ENCODE results near the gene C2CD4A. TPM values are rescaled to one million over a fixed set of nuclear protein-coding genes. Genes with fewer than 3 reads are reported as not detected.

Gene C2CD4A
- total RNA-seq, 1 donor from 2014 or later: 0.14 TPM

DNA sequence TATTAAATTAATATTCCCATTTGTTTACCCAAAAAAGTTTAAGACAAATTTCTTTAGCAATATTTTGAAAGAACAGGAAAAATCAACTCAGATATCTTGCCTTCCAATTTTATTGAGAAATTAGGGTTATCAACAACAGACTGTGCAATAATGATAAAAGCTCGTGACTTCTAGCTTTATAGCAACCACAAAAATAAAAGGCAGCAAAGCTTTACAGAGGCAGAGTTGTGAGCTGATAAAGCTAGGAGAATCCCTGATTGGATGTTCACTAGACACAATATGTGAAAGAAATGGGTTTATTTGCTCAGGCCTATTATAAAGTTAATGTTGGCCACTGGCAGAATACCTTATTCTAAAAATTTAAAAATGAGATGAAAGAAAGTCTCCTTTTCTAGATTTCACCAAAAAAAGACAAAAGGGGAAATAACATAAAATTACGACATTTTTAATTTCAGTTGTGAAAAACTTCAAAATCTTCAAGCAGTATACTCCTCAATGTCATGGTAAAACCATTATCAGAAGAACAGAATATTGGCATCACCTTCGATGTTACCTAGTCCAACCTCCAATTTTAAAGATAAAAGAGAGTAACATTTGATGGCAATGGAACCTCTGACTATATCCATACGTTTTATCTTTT, 9.3 kb upstream of the C2CD4A start:
- TF ChIP-seq, protein P1, sequence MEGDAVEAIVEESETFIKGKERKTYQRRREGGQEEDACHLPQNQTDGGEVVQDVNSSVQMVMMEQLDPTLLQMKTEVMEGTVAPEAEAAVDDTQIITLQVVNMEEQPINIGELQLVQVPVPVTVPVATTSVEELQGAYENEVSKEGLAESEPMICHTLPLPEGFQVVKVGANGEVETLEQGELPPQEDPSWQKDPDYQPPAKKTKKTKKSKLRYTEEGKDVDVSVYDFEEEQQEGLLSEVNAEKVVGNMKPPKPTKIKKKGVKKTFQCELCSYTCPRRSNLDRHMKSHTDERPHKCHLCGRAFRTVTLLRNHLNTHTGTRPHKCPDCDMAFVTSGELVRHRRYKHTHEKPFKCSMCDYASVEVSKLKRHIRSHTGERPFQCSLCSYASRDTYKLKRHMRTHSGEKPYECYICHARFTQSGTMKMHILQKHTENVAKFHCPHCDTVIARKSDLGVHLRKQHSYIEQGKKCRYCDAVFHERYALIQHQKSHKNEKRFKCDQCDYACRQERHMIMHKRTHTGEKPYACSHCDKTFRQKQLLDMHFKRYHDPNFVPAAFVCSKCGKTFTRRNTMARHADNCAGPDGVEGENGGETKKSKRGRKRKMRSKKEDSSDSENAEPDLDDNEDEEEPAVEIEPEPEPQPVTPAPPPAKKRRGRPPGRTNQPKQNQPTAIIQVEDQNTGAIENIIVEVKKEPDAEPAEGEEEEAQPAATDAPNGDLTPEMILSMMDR (IDR thresholded peaks at IDR 0.05): no peak
- Histone ChIP-seq H3K27me3 (no peaks in the 10 kb centered on the region), H3K4me3 (no peak overlapping the region), H3K9me3 (no peaks in the 10 kb centered on the region), H3K36me3 (no peaks in the 10 kb centered on the region), H3K27ac (no peak overlapping the region), H3K4me1 (peaks cover 44% of the 10 kb centered on the region)
- DNase-seq: no peak
- ATAC-seq: no peak
- intact Hi-C loops (cut with DNase I): no loop called here

DNA sequence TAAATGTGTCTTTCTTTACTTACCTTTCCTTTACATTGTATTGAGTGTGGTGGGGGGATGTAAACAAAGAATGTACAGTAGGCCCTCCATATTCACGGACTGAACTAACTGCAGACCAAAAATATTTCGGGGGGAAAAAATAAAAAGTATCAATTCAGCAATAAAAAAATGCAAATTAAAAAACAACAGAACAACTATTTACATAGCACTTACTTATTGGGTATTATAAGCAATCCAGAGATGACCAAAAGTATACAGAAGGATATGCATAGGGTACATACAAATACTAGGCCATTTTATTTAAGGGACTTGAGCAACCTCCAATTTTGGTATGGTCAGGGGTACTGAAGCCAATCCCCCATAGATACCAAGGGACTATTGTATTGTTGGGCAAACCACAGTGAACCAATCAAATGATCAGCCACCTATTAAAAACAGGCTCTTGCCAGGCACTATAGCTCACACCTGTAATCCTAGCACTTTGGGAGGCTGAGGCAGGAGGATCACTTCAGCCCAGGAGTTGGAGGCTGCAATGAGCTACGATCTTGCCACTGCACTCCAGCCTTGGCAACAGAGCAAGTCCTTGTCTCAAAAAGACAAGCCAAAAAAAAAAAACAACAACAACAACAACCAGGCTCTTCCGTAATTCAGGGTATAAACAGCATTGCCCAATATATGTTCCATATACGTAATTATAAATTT, 8.3 kb upstream of the C2CD4A start:
- H3K9me3 ChIP-seq: no peaks in the 10 kb centered on the region
- H3K36me3 ChIP-seq: no peaks in the 10 kb centered on the region
- ATAC-seq: no peak
- no peak overlapping the region for H3K27ac ChIP-seq
- TF ChIP-seq, protein P1 (IDR thresholded peaks at IDR 0.05): no peak
- intact Hi-C loops (cut with DNase I): no loop called here
- H3K27me3 ChIP-seq: no peaks in the 10 kb centered on the region
- H3K4me1 ChIP-seq: peaks cover 35% of the 10 kb centered on the region
- no peak for DNase-seq
- peak overlapping the region; percentile 98 for H3K4me3 ChIP-seq

DNA sequence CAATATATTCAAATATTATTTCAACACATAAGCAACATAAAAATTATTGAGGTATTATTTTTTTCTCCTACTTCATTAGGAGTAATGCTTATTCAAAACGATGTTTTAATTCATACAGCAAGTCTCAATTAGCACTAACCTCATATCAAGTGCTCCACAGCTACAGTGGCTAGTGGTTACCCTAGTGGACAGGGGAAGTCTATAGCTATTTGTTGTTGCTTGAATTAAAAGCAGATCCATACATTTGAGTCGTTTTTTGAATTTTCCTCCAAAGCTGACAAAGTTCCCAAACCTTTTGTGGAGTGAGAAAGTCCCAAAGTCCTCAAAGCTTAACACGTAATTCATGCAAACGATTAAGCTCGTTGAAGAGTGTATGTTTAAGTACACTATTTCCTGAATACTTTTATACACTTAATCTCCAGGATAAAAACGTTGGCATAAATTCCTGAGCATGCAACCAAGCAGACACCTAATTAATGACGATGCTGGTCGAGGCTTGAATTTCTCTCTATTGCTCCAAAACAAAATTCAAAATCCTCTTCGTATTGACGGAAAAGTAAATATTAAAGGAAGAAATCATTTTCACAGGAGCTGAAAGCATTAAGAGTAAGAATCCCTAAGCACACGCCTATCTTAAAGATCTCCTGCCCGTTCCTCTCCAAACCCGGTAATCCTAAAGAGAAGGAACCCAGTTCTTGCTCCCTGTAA, 7.5 kb upstream of the C2CD4A start:
- Histone ChIP-seq H3K4me1 (peaks cover 34% of the 10 kb centered on the region), H3K36me3 (no peaks in the 10 kb centered on the region), H3K27ac (peak overlapping the region; percentile 97), H3K4me3 (peak overlapping the region; percentile 98), H3K27me3 (no peaks in the 10 kb centered on the region), H3K9me3 (no peaks in the 10 kb centered on the region)
- intact Hi-C loops (cut with DNase I): no loop called here
- TF ChIP-seq, protein P1 (IDR thresholded peaks at IDR 0.05): peak; percentile 6
- ATAC-seq: no peak
- no peak for DNase-seq

DNA sequence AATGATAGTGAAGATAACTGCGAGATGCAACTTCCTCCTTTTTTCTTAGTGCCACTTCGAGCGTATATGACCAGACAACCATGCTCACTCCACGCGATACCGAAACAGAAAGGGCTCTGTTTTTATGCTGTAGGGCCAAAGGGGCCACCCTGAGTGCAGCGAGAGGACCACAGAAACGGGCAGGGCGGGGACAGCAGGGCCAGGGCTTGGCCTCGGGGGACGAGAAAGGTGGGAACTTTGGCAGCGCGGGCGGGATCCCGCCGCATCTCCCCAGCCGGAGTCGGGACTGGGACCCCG, 7.0 kb upstream of the C2CD4A start:
- Histone ChIP-seq H3K27ac (peak overlapping the region; percentile 97), H3K36me3 (no peaks in the 10 kb centered on the region), H3K4me3 (peak overlapping the region; percentile 98), H3K9me3 (no peaks in the 10 kb centered on the region), H3K4me1 (peaks cover 29% of the 10 kb centered on the region), H3K27me3 (no peaks in the 10 kb centered on the region)
- intact Hi-C loops (cut with DNase I): no loop called here
- ATAC-seq (peak; percentile 75), DNase-seq (peak; percentile 80)
- TF ChIP-seq, protein P1 (IDR thresholded peaks at IDR 0.05): no peak

DNA sequence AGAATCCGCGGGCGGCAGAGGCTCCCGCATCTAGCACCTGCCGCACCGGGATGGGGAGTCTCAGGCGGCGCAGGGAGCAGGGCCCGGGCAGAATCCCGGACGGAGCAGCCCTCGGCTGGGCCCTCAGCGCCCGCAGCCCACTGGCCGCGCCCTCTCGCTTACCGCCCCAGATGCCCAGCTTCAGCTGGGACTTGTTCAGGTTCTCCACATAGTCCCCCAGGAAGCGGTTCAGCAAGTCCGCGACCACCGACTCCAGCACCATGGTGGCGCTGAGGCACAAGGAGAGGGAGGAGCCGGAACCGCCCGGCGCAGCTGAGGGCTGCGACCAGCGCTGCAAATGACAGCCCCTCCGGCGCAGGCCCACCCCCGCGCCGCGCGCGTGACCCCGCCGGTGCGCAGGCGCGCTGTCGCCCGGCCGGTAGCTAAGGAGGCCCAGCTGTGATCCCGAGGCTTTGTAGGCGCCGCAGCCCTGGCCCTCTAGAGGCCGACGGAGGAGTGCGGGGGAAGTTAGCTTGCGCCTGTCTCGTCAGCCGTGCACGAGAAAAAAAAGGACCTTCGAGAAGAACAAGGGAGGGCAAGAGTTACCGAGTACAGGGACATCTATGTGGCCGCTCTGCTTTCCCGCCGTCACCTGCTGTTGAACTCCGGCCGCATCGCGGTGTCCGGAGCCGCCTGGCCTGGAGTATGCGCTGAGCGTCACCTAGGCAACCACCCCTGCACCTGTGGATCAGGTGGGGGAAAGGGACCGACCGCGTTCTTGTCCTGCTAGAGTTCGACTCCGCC, 6.5 kb upstream of the C2CD4A start, which contains the start of gene VPS13C:
Gene VPS13C (minus strand): TSS at position 335 of the 783 bp plus-strand sequence. CDS start 73 bp downstream, at position 262.
- Histone ChIP-seq H3K27me3 (no peaks in the 10 kb centered on the region), H3K4me3 (peak within 1 kb of the TSS; percentile 98), H3K27ac (peak within 1 kb of the TSS; percentile 97), H3K4me1 (peaks cover 23% of the 10 kb centered on the region), H3K9me3 (no peaks in the 10 kb centered on the region), H3K36me3 (no peaks in the 10 kb centered on the region)
- TF ChIP-seq, protein P1 (IDR thresholded peaks at IDR 0.05): peak; percentile 82
- ATAC-seq: peak; percentile 98
- peak; percentile 96 for DNase-seq
- intact Hi-C loops (cut with DNase I): no loop called here

Data from upper lobe of right lung (tissue), 1 donor.